ENCODE measurements around the gene OR5M8.

DNA sequence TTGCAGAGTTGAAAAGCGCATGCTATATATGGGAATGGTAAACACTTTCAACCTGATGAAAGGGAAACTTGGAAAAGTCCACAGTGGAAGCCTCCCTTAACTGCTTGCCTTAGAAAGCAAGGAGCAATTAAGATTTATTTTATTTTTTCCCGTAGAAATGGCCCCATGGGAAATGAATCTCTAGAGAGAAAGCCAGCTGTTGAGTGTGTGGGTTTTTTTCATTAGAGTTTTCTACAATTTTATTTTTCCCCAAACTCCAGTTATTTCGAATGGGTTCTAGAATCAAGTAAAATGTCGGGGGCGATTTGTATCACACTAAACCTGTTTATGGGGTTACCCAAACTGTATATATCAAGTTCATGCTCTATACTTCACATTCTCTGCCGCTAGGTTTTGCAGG lies 17.9 kb downstream of the OR5M8 start, which contains the start of gene OR5M3:
- no peak for TF ChIP-seq POLR2A (IDR thresholded peaks at IDR 0.05)
- TF ChIP-seq, protein P1, sequence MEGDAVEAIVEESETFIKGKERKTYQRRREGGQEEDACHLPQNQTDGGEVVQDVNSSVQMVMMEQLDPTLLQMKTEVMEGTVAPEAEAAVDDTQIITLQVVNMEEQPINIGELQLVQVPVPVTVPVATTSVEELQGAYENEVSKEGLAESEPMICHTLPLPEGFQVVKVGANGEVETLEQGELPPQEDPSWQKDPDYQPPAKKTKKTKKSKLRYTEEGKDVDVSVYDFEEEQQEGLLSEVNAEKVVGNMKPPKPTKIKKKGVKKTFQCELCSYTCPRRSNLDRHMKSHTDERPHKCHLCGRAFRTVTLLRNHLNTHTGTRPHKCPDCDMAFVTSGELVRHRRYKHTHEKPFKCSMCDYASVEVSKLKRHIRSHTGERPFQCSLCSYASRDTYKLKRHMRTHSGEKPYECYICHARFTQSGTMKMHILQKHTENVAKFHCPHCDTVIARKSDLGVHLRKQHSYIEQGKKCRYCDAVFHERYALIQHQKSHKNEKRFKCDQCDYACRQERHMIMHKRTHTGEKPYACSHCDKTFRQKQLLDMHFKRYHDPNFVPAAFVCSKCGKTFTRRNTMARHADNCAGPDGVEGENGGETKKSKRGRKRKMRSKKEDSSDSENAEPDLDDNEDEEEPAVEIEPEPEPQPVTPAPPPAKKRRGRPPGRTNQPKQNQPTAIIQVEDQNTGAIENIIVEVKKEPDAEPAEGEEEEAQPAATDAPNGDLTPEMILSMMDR (IDR thresholded peaks at IDR 0.05): no peak
